ENCODE results near the gene CDH1.
"Not testable (repeated sequence)": the region's sequence is repeated elsewhere in the genome, so short reads cannot be mapped to it uniquely, and the experiment has no call there.

CDH1 gene

DNA sequence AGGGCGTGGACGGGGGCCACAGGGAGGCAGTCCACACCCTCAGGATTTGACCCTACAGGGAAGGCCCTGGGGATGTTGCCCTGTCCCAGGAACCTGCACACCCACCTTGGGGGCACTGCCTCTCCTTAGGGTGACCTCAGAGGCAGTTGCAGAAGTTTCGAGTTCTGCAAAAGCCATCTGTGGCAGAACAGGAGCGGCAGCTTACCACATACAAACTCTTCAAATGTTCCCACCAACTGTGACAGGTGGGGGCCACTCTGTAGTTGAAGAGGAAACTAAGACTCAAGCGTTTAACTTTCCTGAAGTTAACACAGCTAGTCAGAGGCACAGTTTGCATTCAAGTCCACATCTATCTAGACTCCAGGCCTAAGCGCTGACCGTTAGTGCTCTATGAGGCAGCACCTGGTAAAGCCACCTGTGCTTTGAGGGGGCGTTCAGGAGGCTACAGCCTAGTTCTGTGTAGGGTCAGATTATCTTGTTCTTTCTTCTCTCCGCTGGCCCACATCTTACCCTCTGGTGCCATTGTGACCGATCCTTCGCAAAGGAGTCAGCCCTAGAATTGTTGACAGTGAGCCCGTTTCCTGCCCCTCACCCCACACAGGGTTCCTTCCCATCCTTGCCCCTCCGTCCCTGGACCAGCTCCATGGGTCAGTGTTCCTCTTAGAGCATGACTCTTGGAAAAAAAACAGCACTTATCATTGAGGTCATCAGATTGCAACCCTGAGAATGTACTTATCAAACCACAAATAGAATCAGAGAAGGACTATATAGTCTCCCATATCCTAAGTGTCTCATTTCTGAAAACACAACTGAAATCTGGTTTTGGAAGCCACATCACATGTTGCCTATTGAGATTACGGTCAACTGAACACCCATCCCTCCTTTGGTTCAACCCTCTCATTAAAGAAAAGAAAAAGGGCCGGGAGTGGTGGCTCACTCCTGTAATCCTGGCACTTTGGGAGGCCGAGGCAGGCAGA lies 45.4 kb downstream of the CDH1 start:
- in situ Hi-C loops (cut with HindIII; ENCODE audit: low pct_ligation_motif_present, low pct_unique_long_range_greater_than_20kb, low sequenced_read_pairs), result no loop called here
- DNase-seq, result no peak

DNA sequence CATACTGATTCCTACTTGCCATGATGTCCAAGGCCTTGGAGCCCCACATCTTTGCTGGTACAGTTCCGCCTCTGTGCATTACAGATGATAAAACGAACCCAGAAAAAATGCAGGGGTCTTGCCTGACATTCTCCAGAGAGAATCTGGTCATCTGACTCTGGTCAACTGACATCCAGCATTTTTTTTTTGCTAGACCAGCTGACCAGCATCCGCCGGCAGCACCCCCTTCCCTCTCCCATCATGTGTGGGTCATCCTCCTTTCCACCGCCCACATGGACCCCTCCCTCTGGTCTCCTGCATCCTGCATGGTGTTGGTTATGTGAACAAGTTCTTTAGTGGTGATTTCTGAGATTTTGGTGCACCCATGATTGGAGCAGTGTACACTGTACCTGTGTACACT lies 47.1 kb downstream of the CDH1 start:
- DNase-seq, result no peak
- in situ Hi-C loops (cut with HindIII; ENCODE audit: low pct_ligation_motif_present, low pct_unique_long_range_greater_than_20kb, low sequenced_read_pairs), result no loop called here

DNA sequence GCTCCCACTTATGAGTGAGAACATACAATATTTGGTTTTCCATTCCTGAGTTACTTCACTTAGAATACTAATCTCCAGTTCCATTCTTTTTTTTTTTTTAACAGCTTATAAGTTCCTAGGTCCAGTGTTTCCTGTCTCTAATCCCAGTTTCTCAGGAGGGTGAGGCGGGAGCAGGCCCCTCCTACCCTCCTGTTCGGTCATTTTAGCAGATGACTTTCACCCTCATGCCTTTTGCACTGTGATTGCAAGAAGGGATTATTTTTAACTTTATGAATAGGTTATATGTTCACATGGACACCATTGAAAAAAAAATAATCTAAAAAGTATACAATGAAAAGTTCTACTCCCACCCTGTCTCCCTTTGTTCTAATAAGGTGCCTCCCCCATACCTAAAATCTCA lies 47.6 kb downstream of the CDH1 start:
- DNase-seq, result no peak
- in situ Hi-C loops (cut with HindIII; ENCODE audit: low pct_ligation_motif_present, low pct_unique_long_range_greater_than_20kb, low sequenced_read_pairs), result no loop called here

DNA sequence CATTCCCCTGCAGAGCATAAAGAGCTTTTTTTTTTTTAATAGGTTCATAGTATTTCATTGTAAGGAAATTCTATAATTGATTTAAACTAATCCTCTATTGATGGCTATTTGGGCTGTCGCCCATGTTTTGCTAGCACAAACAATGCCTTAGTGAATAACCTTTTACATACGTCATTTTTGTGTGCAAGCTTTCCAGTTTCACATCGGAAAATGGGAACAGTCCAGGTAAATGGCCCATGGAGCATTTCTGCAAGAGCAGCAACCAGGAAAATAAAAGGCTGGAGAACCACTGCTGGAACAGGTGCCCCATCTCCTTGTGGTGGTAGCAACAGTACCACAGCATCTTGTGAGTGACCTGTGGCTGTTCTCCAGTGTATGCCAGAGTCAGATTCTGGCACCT lies 48.6 kb downstream of the CDH1 start:
- no peak for DNase-seq

DNA sequence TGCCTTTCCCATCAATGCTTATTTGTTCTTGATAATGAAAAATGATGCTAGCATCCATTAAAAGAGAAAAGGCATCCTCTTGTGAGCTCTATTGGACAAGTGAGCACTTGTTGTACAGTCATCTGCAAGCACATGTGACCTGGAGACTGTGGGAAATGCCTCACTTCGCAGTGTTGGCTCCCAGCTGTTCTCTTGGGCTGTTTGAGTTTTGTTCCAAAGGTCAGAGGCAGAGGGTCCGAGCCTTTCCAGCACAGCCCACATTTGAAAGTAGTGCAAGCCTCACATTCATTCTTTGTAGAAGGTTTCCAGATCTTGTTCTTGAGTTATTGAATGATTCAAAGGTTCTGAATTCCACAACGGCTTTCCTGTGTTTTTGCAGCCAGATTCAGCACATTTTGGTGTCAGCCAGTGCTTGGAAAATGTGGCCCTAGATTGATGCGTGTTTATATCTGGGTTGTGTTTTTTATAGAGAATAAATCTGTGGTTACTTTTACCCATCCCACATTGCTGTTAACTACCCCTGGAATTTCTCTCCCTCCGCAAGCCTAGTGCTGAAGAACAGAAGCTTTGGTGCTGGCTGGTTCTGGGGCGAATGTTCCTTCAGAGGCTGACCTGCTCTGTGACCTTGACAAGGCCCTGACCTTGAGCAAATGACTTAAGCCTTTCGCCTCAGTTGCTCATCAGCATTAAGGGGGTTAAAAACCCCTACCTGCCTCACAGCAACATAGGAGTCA lies 49.8 kb downstream of the CDH1 start:
- in situ Hi-C loops (cut with HindIII; ENCODE audit: low pct_ligation_motif_present, low pct_unique_long_range_greater_than_20kb, low sequenced_read_pairs), result no loop called here
- DNase-seq, result no peak

More for the DNA sequence above, 48.6 kb downstream of the CDH1 start:
- in situ Hi-C loops (cut with HindIII; ENCODE audit: low pct_ligation_motif_present, low pct_unique_long_range_greater_than_20kb, low sequenced_read_pairs), result no loop called here

DNA sequence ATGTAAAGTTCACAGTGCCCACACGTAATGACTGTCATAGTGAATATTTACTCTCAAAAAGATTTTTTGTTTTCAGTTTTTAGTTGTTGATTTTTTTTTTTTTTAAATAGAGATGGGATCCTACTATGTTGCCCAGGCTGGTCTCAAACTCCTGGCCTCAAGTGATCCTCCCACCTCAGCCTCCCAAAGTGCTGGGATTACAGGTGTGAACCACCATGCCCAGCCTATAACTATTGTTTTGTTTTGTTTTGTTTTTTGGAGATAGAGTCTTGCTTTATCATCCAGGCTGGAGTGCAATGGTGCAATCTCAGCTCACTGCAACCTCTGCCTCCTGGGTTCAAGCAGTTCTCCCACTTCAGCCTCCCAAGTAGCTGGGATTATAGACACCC lies 50.3 kb downstream of the CDH1 start:
- in situ Hi-C loops (cut with HindIII; ENCODE audit: low pct_ligation_motif_present, low pct_unique_long_range_greater_than_20kb, low sequenced_read_pairs); DNase-seq: not testable (repeated sequence)

DNA sequence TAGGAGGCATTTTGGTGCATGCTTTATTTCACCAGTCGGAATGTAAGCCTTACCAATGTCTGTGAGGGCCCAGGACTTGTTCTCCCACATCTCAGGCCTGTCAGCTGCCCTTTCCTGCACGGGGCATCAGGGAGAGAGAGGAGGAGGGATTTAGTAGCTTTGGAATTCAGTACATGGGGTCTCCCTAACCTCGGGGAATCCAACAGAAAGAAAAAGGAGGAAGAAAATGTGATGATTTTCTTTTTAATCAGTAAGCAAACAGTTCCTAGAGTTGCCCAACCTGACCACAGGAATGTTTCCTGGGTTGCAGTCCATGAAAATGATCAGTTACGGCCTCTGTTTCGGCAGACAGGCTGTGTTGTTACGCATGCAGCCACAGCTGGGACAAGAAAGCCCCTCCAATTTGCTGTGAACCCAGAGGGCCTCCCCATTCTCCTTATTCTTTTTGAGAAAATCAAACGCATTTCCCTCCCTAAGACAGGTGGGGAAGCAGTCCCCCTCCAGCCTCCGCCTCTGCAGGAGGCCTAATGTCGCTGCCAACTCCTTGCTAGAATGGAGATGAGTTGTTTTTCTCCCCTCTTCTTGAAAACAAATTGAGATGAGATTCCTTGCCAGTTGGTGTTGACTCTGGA lies 53.2 kb downstream of the CDH1 start:
- peak; percentile 93 for DNase-seq
- in situ Hi-C loops (cut with HindIII; ENCODE audit: low pct_ligation_motif_present, low pct_unique_long_range_greater_than_20kb, low sequenced_read_pairs), result no loop called here

DNA sequence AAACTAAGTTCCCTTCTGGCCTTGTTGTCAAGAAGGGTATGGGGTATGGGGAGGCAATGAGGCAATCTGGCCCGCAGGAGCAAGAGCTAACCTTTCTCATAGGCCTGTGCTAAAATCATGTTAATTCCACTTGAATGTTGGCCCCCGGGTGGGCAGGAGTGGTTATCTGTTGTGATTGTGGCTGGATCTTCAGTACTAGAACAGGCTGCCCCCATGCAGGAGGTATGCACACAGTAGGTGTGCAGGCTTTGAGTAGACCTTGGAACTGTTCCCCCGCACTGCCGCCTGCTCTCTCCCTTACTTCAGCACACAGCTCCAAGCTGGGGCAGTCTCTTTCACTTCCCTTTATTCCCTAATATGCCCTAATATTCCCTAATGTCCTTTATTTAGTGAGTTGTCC lies 53.9 kb downstream of the CDH1 start:
- in situ Hi-C loops (cut with HindIII; ENCODE audit: low pct_ligation_motif_present, low pct_unique_long_range_greater_than_20kb, low sequenced_read_pairs), result no loop called here
- DNase-seq, result no peak

DNA sequence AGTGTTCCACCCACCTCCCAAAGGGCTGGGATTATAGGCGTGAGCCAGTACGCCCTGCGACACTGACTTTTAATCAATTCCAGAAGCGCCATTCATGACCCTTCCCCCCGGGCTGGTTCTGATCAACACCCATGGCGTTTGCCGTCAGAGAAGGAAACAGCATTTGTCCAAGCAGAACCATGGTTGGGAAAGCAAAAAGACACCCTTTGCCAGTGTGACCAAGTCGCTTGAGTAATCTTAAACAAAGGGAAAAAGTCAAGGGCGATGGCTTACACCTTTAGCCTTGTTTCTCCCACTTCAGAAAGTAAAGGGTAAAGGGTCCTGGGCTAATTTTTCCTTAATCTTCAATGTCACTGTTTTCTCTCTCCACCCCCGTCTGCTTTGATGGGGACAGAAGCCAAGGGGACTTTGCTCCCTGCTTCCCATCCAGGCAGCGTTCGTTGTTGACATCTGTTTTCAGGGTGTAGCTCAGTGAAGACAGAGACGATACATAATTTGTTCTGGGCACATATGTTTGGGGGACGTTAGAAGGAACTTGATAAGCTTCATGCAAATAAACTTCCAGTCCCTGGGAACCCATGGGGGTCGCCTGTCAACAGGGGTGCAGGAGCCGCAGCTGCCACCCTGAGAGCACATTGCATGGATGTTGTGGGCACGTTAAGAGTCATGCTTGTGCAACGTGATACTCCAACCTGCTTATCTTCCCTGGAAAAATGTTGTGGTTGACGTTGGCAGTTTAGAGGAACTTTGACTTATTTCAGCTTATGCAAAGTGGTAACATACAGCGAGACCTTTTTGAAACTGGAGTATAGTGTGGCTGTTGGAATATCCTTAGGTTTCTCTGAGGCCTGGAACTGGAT lies 55.6 kb downstream of the CDH1 start:
- no peak for DNase-seq
- in situ Hi-C loops (cut with HindIII; ENCODE audit: low pct_ligation_motif_present, low pct_unique_long_range_greater_than_20kb, low sequenced_read_pairs), result no loop called here

DNA sequence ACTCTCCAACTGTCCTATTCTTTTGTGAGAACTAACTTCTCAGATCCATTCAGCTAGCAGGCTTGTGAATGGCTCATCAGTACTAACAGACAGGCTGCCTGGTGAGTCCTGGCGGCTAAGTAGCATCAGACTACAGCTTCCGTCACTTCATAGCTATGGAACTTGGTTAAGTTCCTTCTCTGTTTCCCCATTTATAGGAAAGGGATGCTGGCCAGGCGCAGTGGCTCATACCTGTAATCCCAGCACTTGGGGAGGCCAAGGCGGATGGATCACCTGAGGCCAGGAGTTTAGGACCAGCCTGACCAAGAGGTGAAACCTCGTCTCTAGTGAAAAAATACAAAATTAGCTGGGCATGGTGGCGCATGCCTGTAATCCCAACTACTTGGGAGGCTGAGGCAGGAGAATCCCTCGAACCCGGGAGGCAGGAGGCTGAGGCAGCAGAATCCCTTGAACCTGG lies 56.3 kb downstream of the CDH1 start:
- in situ Hi-C loops (cut with HindIII; ENCODE audit: low pct_ligation_motif_present, low pct_unique_long_range_greater_than_20kb, low sequenced_read_pairs), result no loop called here
- DNase-seq, result no peak

DNA sequence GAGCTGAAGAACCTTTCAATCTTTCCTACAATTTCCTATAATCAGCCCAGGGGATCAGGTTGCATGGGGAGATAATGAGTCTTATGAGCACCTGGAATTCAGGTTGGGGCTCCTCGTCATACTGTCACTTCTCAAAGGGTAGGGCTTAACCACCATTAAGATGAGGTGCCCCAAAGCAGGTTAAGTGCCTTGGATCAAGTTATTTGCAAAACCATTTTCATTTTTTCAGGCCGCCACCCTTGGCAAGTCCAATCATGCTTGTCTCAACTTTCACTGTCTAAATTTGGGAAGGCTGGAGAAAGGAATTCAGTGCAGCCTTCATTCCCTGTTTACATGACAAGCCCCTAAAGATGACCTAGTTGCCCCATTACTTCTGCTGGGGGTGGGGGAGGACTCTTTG lies 61.3 kb downstream of the CDH1 start:
- in situ Hi-C loops (cut with HindIII; ENCODE audit: low pct_ligation_motif_present, low pct_unique_long_range_greater_than_20kb, low sequenced_read_pairs), result no loop called here
- no peak for DNase-seq

DNA sequence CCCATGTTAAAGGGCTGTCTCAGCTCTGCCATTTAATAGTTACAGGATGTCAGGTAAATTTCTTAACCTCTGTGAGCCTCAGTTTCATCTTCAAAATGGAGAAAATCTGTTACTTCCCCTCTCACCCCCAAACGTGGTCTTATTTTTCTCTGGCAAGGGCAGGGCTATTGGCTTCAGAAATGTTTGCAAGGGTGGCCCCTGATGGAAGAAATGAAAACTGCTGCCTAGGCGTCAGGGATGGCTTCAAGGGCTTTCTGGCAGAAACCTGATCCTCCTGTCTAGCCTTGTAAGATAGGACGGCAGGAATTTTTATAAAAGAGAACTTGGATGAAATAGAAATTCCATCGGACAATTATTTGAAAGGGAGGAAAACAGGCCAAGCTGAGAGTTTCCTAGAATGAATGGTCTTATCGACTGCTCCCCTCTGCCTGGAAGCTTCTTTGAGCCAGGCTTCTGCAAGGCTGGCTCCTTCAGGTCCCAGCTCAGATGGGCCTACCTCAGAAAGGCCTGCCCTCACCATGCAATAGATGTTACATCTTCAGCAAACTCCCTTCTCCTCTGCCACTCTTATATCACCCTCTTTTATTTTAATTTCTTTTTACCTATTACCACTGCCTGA lies 63.3 kb downstream of the CDH1 start:
- in situ Hi-C loops (cut with HindIII; ENCODE audit: low pct_ligation_motif_present, low pct_unique_long_range_greater_than_20kb, low sequenced_read_pairs), result no loop called here
- peak; percentile 84 for DNase-seq

DNA sequence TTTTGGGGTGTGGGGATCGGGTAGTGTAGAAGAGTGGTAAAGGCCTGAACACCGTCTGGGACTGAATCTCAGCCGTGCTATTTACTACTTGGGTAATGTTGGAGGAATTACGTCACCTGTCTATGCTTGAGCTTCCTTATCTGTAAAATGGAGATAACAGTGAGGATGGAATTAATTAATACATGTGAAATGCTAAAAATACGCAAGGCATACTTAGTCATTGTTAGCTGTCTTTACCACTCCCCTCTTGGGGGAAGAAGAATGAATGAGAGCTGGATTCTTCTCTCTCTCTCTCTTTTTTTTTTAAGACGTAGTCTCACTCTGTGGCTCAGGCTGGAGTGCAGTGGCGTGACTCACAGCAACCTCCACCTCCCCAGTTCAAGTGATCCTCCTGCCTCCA lies 65.1 kb downstream of the CDH1 start:
- no peak for DNase-seq
- in situ Hi-C loops (cut with HindIII; ENCODE audit: low pct_ligation_motif_present, low pct_unique_long_range_greater_than_20kb, low sequenced_read_pairs), result no loop called here

DNA sequence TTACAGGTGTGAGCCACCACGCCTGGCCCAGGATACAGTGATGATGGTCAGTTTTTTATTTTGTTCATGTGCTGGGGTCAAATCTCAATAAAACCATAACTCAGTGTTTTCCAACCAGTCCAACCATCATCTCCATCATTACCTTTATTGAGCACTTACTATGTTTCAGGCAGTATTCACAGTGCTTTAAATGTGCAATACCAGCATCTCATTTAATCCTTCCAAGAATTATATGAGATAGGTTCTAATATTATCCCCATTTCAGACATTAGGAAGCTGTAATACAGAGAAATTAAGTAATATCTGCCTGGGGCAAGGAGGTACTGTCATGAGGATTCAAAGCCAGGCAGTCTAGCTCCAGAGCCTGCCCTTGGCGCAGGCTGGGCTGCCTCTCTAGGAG lies 69.3 kb downstream of the CDH1 start:
- in situ Hi-C loops (cut with HindIII; ENCODE audit: low pct_ligation_motif_present, low pct_unique_long_range_greater_than_20kb, low sequenced_read_pairs), result no loop called here

DNA sequence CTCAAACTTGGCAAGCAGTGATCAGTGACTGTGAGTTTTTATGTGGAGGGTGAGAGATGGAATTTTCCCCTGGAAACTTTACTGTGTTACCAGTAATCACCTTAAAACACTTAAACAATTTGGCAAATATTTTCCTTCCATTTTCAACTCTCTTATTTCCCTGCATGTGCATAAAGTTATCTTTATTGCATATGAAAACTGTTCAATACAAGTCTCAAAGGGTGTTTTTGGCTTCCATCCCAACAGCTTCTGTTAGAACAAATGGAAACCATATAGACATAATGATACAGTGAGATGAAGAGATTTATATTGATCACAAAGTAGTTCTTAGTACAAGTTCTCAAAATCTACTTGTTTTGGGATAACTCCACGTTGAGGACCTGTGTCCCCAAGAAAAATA lies 69.9 kb downstream of the CDH1 start:
- no peak for DNase-seq
- in situ Hi-C loops (cut with HindIII; ENCODE audit: low pct_ligation_motif_present, low pct_unique_long_range_greater_than_20kb, low sequenced_read_pairs), result no loop called here

More for the DNA sequence above, 69.3 kb downstream of the CDH1 start:
- no peak for DNase-seq

DNA sequence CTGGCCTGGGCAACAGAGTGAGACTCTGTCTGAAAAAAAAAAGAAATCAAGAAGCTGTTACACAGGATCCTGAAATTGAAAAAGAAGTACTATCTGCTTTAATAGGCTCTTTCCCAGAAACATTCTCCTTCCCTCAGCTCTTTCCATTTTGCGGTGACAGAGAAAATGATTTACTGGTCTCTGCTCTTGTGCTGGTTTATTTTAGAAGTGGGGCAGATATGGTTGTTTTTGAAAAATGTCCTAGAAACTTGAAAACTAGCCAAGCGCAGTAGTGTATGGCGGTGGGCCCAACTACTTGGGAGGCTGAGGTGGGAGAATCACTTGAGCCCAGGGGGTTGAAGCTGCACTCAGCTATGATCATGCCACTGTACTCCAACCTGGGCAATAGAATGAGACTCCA lies 77.4 kb downstream of the CDH1 start:
- no peak for DNase-seq
- in situ Hi-C loops (cut with HindIII; ENCODE audit: low pct_ligation_motif_present, low pct_unique_long_range_greater_than_20kb, low sequenced_read_pairs), result no loop called here

DNA sequence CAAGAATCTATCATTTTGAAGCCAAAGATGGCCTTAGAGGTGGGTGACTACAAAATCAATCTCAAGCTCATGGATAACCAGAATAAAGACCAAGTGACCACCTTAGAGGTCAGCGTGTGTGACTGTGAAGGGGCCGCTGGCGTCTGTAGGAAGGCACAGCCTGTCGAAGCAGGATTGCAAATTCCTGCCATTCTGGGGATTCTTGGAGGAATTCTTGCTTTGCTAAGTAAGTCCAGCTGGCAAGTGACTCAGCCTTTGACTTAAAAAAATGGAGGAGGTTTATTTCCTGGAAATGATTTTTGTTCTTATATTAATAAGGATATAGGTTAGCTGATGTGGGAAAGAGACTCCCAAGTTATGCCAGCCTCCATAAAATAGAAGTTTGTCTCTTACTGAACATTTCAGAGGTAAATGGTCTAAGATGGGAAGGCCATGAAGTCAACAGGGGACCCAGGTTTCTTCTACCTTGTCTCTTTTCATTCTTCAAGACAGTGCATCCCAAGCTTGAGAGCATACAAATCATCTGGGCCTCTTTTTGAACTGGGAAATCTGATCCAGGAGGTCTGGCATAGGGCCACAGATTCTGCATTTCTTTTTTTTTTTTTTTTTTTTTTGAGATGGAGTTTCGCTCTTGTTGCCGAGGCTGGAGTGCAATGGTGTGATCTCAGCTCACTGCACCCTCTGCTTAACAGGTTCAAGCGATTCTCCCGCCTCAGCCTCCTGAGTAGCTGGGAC lies 86.5 kb downstream of the CDH1 start:
- peak; percentile 87 for DNase-seq
- in situ Hi-C loops (cut with HindIII; ENCODE audit: low pct_ligation_motif_present, low pct_unique_long_range_greater_than_20kb, low sequenced_read_pairs), result no loop called here
